Stimulated activated CD4-positive, alpha-beta T cell treated with anti-CD3 and anti-CD28 coated beads, Interleukin-4, amount 100 ng/mL, for 1 hour (primary cell): ENCODE data around the gene FAM174B.
A peak's percentile ranks its signal among the peaks of the same experiment; 100 is the strongest.

Experiments
- DNase-seq: peaks from one replicate; pipeline ENCODE4 v3.0.0-alpha.2; 2020

The FAM174B gene

DNA sequence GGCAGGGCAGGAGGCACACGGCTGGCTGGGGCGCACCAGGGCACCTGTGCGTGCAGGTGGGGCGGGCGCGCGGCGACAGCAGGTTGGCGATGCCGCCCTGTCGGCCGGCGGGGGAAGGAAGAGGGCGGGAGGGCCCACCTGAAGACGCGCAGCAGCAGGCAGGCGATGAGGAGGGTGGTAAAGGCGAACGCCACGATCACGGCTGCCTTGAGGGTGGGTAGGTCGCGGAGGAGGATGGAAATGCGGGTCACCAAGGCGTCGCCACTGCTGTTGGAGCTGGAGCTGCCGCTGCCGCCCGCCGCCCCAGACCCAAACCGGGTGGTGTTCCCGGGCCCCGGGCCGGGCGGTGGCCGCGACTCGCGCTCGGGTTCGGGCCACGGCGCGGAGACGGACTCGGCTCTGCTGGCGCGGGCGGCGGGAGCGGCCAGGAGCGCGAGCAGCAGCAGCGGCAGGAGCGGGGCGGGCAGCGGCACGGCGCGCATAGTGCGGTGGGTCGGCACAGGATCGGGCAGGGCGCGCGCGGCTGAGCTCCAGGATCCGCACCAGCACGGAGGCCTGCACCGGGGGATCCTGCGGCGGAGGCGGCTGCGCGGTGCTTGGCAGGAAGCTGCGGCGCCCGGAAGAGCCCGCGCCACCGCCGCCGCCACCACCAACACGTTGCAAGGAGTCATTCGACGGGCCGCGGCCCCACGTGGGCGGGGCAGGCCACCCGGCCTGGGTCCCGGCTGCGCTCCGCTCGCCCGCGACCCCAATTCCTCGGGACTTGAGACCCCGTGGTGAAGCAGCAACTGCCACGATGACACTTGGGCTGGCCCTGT is at the start of gene FAM174B:
TSS of gene FAM174B (minus strand) at position 598 of the 818 bp plus-strand sequence.
- DNase-seq, result peak; percentile 60

DNA sequence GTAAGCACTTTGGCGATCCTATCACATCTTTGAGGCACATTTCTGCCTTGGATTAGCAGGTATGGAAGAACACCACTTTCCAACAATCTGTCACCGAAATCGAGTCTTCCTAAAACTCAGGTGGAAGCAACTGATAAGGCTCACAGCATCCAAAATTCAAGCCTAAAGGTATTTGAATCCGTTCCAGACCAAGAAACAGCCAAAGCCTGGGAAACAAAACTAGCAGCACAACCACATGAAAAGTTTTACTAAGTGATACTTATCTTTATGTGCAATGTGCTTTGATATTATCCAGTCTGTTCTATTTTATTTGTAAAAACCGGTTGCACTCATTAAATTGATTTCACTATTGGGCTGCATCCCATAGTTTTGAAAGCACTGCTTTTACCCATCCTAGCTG is 40.5 kb upstream of the FAM174B start:
- no peak for DNase-seq

DNA sequence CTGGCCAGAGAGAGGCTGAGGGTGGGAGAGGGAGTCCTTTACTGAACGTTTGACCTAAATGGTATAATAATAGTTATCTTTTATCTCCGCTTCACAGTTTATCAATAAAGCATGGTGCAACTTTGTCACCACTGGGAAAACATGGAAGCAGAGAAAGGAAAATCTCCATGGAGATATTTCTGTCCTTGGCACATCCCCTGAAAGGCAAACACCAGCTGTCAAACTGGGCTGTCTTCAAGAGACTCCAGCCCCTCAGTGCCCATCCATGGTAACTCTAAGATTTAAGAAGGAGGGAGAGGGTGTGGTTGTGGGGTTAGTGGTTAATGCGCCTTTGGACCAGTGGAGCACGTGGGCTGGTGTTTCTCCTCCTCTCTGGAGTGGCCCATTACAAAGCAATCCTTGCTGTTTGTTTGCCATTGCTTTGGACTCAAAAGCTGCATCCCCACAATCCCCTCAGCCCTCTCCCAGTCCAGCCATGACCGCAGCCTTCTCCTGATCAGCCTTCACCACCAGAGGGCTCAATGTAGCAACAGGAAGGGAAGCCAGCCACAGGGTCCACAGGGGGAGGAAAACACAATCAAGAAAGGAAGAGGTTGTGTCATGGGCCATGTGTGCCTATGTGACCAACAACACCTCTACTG is 38.2 kb upstream of the FAM174B start:
- DNase-seq, result no peak

DNA sequence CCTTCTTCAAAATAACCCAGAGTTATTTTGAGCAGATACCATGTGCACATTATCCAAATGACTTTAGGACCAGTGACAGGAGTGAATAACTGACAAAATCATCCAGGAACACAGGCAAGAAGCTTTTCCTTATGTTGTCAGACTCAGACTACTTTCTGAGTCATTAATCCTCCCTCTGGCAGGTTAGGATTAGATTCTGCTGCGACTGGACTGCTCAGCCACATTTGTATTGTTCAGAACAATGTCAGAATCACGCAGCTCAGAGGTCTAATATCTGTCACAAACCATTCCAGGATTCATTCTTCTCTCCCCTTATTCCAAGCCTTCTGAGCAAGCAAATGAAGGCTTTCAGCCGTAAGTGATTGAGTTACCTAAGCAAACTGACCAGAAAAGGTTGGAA is 34.8 kb upstream of the FAM174B start:
- no peak for DNase-seq

DNA sequence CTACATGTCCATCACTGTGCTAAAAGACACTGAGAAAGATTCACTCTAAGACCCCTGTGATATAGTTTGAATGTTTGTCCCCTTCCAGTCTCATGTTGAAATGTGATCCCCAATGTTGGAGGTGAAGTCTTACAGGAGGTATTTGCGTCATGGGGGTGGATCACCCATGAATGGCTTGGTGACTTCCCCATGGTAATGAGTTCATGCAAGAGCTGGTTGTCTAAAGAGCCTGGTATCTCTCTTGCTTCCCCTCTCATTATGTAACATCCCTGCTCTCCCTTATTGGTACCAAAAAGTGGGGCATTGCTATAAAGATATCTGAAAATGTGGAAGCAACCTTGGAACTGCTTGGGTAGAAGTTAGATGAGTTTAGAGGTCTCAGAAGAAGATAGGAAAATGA is 32.2 kb upstream of the FAM174B start:
- no peak for DNase-seq

DNA sequence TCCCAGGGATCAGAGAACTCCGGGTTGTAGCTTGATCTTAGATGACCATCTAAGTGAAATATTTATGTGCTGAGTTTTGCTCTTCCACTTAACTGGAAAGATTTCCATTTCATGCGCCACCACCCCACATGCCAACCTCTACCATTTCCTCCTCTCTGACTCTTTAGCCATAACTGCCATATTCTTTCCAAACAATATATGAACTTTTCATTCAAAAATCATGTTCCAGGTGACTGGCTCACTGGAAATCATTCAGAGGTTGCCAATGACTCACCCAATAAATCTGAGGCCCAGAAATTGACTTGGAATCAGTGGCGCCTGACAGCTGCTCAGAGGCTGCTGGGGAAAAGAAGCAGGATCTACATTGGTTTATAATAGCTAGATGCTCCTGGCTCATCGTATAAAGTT is 31.6 kb upstream of the FAM174B start:
- DNase-seq, result no peak

DNA sequence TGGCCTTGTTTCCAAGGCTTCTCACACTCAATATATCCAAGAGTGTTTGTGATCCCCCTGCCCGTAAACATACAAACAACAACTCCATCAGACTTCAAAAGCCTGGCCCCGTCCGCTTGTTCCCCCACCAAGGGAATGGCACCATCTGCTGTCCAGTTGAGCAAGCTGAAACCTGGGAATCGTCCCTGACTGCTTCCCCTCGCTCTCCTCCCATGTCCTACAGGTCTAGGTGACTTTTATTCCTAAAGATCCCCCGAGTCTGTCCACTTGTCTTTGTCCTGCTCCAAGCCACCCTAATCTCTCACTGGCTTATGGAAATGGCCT is 27.9 kb upstream of the FAM174B start:
- no peak for DNase-seq

DNA sequence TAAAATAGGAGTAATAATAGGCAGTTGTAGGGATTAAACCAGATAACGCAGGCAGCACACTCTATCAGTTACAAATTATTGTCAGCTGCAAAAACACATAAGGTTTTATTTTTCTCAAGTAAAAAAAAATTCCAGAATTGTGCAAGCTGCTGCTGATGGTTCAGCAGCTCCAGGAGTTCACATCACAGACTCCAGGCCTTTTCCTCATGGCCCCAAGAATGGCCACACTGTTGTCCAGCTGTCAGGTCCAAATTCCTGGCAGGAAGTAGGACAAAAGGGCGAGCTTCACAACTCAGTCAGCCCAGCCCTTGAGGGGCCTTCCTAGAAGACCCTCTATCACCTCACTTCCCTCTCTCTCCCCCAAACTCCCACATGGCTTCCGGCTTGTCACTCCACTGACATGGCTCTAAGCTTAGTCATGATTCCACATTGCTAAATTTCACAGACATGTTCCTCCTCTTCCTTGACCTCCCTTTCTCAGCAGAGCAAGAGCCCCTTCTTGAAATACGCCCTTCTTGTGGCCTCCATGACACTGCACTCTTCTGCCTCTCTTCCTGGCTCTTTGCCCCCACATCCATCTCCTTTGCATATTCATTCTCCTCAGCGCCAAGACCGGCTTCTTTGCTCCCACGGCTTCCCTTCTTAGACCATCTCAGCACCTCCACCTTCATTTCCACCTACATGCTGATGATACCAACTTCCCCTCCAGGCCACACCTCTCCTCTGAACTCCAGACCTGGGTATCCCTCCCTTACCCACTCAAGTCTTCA is 27.4 kb upstream of the FAM174B start:
- no peak for DNase-seq

DNA sequence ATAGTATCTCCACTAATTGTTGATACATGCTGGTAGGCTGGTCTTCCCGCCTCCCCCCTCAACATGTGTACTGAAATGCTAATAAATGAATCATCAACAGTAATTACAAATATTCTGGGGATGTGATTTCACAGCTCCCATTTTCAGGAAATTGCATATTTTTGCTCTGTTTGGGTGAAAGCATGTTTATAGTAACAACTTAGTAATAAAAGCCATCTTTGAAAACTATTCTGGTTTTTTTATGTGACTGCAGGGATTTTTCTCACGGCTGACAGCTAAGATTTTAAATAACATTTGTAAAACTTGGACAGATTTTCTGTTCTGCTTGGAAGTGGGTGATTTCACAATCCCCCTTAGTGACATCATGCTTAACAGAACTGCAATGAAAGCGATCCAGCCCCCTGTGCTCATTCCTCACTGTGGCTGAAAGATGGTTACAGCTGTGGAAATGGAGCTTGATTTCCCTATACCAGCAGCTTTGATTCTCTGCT is 25.6 kb upstream of the FAM174B start:
- DNase-seq, result no peak

DNA sequence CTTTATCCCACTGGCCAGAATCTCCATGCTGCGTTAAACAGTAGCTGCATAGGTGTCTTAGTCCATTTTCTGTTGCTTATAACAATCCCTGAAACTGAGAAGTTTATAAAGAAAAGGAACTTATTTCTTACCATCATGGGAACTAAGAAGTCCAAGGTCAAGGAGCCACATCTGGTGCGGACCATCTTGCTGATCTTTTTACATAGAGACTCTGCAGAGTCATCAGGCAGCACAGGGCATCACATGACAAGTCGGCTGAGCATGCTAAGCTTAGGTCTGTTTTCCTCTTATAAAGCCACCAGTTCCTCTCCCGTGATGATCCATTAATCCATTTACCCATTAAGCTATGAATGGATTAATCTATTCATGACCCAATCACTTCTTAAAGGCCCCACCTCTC is 22.4 kb upstream of the FAM174B start:
- no peak for DNase-seq

DNA sequence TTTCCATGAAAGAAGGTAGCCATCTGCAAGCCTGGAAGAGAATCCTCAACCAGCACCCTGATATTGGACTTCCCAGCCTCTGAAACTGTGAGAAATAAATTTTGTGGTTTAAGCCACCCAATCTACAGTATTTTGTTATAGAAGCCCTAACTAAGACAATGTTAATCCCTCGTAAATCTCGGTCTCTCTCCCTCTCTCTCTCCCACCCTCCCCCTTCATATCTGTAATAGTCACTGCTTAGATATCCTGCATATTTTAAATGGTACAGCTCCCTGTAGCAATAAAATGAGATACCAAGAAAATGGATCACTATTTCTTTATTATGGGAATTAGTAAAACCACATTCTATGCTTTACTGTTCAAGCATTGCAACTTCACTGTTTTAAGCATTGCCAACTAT is 21.0 kb upstream of the FAM174B start:
- no peak for DNase-seq

DNA sequence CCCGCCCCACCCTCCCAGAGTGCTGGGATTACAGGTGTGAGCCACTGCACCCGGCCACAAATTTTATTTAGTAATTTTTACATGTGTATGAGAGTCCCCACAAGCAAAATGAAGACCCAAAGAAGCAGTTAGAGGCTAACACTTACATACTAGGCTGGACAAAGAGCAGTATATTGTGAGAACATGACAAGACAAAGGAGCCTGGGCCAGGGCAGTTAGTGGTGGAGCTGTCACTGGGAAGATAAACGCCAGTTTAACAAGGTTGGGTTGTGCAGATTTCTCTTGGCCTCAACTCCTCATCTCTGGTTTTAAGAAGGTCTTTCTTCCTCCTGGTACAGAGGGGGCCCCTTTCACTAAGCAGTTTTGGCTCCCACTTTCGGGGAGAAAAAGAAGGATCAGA is 19.9 kb upstream of the FAM174B start:
- no peak for DNase-seq

DNA sequence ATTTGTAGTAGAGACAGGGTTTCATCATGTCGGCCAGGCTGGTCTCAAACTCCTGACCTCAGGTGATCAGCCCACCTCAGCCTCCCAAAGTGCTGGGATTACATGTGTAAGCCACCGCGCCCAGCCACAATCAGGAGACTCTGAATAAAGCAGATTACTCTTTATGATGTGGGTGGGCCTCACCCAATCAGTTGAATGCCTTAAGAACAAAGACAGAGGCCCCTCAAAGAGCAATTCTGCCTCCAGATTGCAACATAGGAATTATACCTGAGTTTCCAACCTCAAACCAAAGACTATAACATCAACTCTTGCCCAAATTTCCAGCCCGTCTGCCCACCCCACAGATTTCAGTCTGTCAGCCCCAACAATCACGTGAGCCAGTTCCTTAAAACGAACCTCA is 18.8 kb upstream of the FAM174B start:
- DNase-seq, result no peak

DNA sequence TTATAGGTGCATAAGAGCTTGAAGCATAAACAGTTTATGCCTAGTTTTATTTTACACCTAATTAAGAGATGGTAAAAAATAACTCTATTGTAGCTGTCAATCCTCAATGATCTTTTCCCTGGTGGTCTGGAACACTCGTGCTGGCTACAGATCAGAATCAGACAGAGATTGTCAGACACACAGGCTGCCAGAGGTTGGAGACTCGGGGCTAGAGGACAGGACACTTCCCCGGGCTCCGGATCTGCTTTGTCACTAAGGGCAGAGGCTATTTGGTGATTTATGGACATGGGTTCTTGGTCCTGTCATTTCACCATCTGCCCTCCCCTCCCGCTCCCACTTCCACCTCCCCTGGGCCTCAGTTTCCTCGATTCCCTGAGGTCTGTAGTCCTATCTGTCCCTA is 16.5 kb upstream of the FAM174B start:
- DNase-seq, result no peak

DNA sequence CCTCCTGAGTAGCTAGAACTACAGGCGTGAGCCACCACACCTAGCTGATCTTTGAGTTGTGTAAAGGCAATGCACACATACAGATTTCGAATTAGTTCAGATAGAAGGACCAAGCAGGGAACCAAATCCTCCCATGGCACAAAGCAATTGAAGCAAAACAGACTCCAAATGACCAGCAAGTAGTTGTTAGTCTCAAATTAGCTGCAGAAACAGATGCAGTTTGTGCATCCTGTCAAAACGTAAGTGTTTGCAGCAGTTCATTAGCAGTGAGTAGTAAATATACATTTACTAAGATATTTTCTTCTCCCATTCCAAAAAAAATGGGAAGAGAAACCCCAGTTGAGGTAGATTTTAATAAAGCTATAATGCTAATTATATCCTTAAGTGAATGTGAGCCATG is 15.8 kb upstream of the FAM174B start:
- DNase-seq, result no peak

DNA sequence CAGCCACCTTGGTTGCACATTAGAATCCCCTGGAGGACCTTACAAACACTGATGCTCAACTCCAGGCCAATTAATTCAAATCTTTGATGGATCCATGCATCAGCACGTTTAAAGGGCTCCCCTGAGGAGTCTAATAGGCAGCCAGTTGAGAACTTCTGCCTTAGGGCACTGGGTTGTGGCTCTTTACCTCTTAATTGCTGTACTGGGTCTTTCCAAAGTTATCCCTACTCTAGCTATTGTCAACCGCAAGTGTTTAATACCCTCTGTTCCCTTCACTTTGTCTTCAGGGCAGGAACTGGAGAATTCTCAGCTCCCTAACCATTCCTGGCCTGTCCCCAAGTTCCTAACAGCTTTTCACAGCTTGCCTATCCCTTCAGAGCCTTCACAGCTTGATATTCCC is 15.0 kb upstream of the FAM174B start:
- no peak for DNase-seq

DNA sequence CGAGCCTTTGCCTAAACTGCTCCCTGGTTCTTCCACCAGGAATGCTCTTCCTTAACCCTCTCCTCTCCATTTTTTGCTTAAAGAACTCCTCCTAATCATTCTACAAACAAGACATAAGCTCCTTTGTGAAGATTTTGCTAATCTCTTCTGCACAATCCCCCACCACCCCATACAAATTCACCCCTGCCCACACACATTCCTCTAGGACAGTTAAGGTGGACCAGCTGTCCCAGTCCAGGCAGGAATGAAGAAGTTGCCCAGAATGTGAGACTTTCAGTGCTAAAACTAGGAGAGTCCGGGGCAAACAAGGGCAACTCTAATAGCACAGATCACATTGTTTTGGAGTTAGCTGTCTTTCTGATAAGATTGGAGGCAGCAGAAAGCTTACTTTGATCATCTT is 13.9 kb upstream of the FAM174B start:
- DNase-seq, result no peak

DNA sequence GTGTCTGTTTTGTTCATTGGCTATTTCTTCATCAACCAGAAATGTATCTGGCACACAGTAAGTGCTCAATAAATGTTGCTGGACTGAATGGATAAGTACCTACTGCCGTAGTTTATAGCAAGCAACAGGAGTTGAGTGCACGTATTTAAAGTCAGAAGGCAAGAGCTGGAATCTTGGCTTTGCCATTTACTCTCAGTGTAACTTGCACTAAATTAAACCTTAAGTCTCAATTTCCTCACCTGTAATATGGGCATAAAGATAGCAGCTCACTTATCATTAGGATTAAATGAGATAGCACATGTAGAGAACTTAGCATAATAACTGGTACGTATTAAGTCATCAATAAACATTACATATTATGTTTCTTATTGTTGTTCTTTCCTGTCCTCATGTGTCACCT is 13.0 kb upstream of the FAM174B start:
- no peak for DNase-seq

DNA sequence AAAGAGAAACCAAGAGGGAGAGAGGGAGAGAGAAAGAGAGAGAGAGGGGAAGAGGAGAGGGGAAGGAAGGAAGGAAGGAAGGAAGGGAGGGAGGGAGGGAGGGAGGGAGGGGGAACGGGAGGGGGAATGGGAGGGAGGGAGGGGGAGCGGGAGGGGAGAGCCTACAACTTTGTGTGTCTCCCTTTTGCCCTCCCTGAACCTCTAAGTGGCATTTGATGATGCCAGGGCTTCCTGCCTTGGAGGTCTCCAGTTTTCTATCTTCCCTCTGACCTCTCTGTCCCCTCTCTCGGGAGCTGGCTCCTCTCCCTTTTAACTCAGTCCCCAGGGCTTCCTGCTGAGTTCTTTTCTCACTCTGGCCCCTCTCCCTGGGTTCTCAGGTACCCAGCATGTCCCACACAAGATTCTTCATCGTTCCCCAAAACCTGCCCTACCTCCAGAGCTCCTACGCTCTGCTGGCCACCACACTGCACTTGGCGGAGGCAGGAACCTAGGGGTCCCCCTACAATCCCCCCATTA is 12.5 kb upstream of the FAM174B start:
- DNase-seq, result no peak

DNA sequence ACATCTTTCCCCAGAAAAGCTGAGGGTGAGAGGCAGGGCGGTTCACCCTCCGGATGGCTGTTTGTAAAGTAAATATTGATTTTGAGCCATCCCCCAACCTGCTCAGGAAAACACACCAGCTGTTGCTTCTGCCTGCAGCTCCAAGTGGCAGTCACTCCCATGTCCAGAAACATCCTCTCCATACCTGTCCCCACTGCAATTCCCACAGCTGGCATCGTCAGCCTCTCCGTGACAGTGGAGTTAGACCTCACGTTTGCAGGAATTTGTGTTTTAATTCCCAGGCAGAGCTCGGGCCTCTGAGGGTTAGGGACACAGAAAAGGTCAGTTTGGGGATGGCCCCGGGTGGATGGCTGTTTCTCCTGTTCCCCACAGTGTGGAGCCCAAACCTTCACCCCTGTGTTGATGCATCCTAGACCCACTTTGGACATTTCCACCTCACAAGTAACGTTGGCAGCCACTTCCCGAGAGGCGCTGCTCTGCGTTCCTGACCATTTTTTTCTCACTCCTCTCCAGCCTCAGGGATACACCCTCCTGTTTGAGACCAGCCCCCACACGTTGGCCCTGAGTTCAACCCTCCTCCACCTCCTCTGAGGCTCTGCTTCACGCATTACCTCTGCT is 11.8 kb upstream of the FAM174B start:
- DNase-seq, result no peak

DNA sequence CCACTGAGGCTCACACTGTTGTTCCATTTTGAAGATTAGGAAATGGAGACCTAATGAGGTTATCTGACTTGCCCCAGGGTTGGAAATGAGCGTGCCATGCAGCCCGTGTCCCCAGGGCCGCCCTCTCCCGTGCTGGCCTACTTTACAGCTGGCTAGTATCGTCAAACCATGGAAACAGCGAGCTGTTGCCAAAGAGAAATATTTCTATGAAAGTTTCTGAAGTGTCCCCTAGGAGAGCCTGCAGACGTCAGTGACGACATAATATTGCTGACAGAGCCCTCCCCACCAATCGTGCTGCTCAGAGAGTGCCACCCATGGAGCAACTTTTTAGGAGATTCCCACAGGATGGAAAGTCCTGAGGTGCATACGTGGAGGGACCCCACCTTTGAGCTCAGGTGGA is 11.2 kb upstream of the FAM174B start:
- DNase-seq, result no peak

DNA sequence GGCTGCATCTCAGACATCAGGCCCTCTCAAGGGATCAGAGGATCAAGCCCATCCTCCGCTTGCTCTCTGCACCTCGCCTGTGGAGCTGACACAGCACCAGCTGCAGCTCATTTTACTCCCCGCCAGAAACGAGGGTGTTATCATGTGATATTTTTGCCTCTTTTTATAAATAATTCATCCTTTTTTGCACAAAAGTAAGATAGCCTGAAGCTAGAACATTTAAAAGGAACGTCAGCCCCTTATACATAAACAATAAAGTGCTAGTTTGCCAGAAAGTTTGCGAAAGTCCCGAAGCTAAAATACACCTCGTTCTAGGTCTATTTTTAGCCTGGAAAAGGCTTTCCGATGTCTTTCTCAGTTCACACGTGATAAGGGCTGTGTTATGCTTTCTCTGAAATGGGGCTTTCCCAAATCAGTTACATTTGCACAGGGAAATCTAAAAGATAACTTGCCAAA is 9.6 kb upstream of the FAM174B start:
- DNase-seq, result no peak
